Karpas-422 (cell line): Measurements from ENCODE around the gene TEKT5. TPM values are rescaled to one million over a fixed set of nuclear protein-coding genes. Genes with fewer than 3 reads are reported as not detected.

ENCODE experiments used
- DNase-seq: peaks from one replicate; pipeline ENCODE4 v3.0.0-alpha.2; 2015
- H2AFZ ChIP-seq: fragments of 200-600 bp; sonication (generic); 2 replicates; pipeline ENCODE4 v1.6.1; 2014; ENCODE audit warnings: antibody characterized with exemption, low read length, mixed read lengths
- H3K27ac ChIP-seq: fragments of 200-600 bp; sonication (generic); 2 replicates; pipeline ENCODE4 v1.5.1; 2014; ENCODE audit warnings: mild to moderate bottlenecking, low read length, moderate library complexity
- H3K27me3 ChIP-seq: fragments of 200-600 bp; sonication (generic); 2 replicates; pipeline ENCODE4 v1.6.1; 2014; ENCODE audit warnings: low read length, mixed read lengths
- H3K36me3 ChIP-seq: fragments of 200-600 bp; sonication (generic); 2 replicates; pipeline ENCODE4 v1.6.1; 2014; ENCODE audit warnings: low read length, mixed read lengths; ENCODE audit not compliant: insufficient read depth
- H3K4me1 ChIP-seq: fragments of 200-600 bp; sonication (generic); 2 replicates; pipeline ENCODE4 v1.6.1; 2014; ENCODE audit warnings: mild to moderate bottlenecking, low read length, mixed read lengths
- H3K4me2 ChIP-seq: fragments of 200-600 bp; sonication (generic); 2 replicates; pipeline ENCODE4 v1.6.1; 2014; ENCODE audit warnings: low read length, low read depth, mild to moderate bottlenecking; ENCODE audit not compliant: poor library complexity, severe bottlenecking
- H3K4me3 ChIP-seq: fragments of 200-600 bp; sonication (generic); 2 replicates; pipeline ENCODE4 v1.5.1; 2014; ENCODE audit warnings: mild to moderate bottlenecking, antibody characterized with exemption, low read length, mixed read lengths
- H3K79me2 ChIP-seq: fragments of 200-600 bp; sonication (generic); 2 replicates; pipeline ENCODE4 v1.6.1; 2014; ENCODE audit warnings: mild to moderate bottlenecking, low read length, mixed read lengths
- H3K9ac ChIP-seq: fragments of 200-600 bp; sonication (generic); 2 replicates; pipeline ENCODE4 v1.6.0; 2014; ENCODE audit warnings: low read length
- H3K9me2 ChIP-seq: fragments of 200-600 bp; sonication (generic), shearing (Covaris generic); replicated peaks from 2 replicates; pipeline ENCODE4 v1.6.0; 2014; ENCODE audit warnings: mild to moderate bottlenecking, low read length, moderate library complexity; ENCODE audit not compliant: insufficient read depth
- H3K9me3 ChIP-seq: fragments of 300-700, 200-600 bp; sonication (generic); 2 replicates; pipeline ENCODE4 v1.6.1; 2014; ENCODE audit warnings: low read length, mixed read lengths
- H4K20me1 ChIP-seq: fragments of 200-600 bp; sonication (generic); 2 replicates; pipeline ENCODE4 v1.6.1; 2014; ENCODE audit warnings: mild to moderate bottlenecking, antibody characterized with exemption, low read length, low read depth; ENCODE audit not compliant: insufficient read depth
- total RNA-seq: library from RNA; depleted of rRNA; stranded (reverse); fragments of >200 nt; shearing (Covaris generic); gene quantifications from 2 replicates; pipeline ENCODE4 v1.2.3, GENCODE V29; 2014; ENCODE audit warnings: low replicate concordance

The TEKT5 gene
- total RNA-seq, 1 experiment from 2014 or later: 2.6 TPM

GRCh38 chr16:10694306-10694705, 424 bp downstream of the TEKT5 start:
- no peak overlapping the region for H2AFZ ChIP-seq
- H3K9me3 ChIP-seq: no peaks in the 10 kb centered on the region
- H3K27me3 ChIP-seq: no peaks in the 10 kb centered on the region
- H3K4me2 ChIP-seq: no peak overlapping the region
- H3K36me3 ChIP-seq: no peaks in the 10 kb centered on the region
- no peak overlapping the region for H3K27ac ChIP-seq
- H3K4me3 ChIP-seq: no peak overlapping the region
- H3K9ac ChIP-seq: no peak overlapping the region
- no peaks in the 10 kb centered on the region for H3K9me2 ChIP-seq
- 0 out of 2 replicates have a peak, but pooled peaks cover 3% of the 10 kb centered on the region for H3K4me1 ChIP-seq
- no peak for DNase-seq
- H4K20me1 ChIP-seq: no peaks in the 10 kb centered on the region
- H3K79me2 ChIP-seq: no peaks in the 10 kb centered on the region

GRCh38 chr16:10693889-10694288, 841 bp downstream of the TEKT5 start:
- Histone ChIP-seq H3K9ac (no peak overlapping the region), H3K27ac (no peak overlapping the region), H3K9me3 (no peaks in the 10 kb centered on the region), H3K79me2 (no peaks in the 10 kb centered on the region), H3K27me3 (no peaks in the 10 kb centered on the region), H3K4me1 (0 out of 2 replicates have a peak, but pooled peaks cover 3% of the 10 kb centered on the region), H2AFZ (no peak overlapping the region), H3K9me2 (no peaks in the 10 kb centered on the region), H3K36me3 (no peaks in the 10 kb centered on the region), H3K4me3 (no peak overlapping the region), H3K4me2 (no peak overlapping the region), H4K20me1 (no peaks in the 10 kb centered on the region)
- no peak for DNase-seq

- Histone ChIP-seq H3K27me3 (no peaks in the 10 kb centered on the region), H3K79me2 (no peaks in the 10 kb centered on the region), H3K9me2 (no peaks in the 10 kb centered on the region), H3K27ac (no peak overlapping the region), H3K4me2 (no peak overlapping the region), H4K20me1 (no peaks in the 10 kb centered on the region), H3K4me3 (no peak overlapping the region), H3K4me1 (0 out of 2 replicates have a peak, but pooled peaks cover 3% of the 10 kb centered on the region), H3K9me3 (no peaks in the 10 kb centered on the region), H3K36me3 (no peaks in the 10 kb centered on the region), H3K9ac (no peak overlapping the region), H2AFZ (no peak overlapping the region)
- no peak for DNase-seq
Observed at GRCh38 chr16:10692470-10692869, 2.3 kb downstream of the TEKT5 start.

GRCh38 chr16:10688726-10689125, 6.0 kb downstream of the TEKT5 start:
- no peak overlapping the region for H3K4me3 ChIP-seq
- H3K4me1 ChIP-seq: 0 out of 2 replicates have a peak, but pooled peaks cover 3% of the 10 kb centered on the region
- H3K9me3 ChIP-seq: no peaks in the 10 kb centered on the region
- H3K27ac ChIP-seq: no peak overlapping the region
- H4K20me1 ChIP-seq: no peaks in the 10 kb centered on the region
- no peak overlapping the region for H3K9ac ChIP-seq
- no peaks in the 10 kb centered on the region for H3K27me3 ChIP-seq
- H3K36me3 ChIP-seq: no peaks in the 10 kb centered on the region
- no peaks in the 10 kb centered on the region for H3K79me2 ChIP-seq
- no peak overlapping the region for H3K4me2 ChIP-seq
- DNase-seq: no peak
- H3K9me2 ChIP-seq: no peaks in the 10 kb centered on the region
- H2AFZ ChIP-seq: no peak overlapping the region

GRCh38 chr16:10688291-10688690, 6.4 kb downstream of the TEKT5 start:
- H3K9ac ChIP-seq: no peak overlapping the region
- no peak for DNase-seq
- H3K27me3 ChIP-seq: no peaks in the 10 kb centered on the region
- no peak overlapping the region for H3K4me3 ChIP-seq
- no peaks in the 10 kb centered on the region for H3K79me2 ChIP-seq
- no peaks in the 10 kb centered on the region for H4K20me1 ChIP-seq
- no peaks in the 10 kb centered on the region for H3K9me3 ChIP-seq
- no peaks in the 10 kb centered on the region for H3K36me3 ChIP-seq
- no peaks in the 10 kb centered on the region for H3K9me2 ChIP-seq
- no peak overlapping the region for H2AFZ ChIP-seq
- H3K4me1 ChIP-seq: 0 out of 2 replicates have a peak, but pooled peaks cover 3% of the 10 kb centered on the region
- no peak overlapping the region for H3K4me2 ChIP-seq
- H3K27ac ChIP-seq: no peak overlapping the region

GRCh38 chr16:10685709-10686108, 9.0 kb downstream of the TEKT5 start:
- no peak overlapping the region for H3K4me3 ChIP-seq
- H3K9me2 ChIP-seq: no peaks in the 10 kb centered on the region
- 0 out of 2 replicates have a peak, but pooled peaks cover 3% of the 10 kb centered on the region for H3K4me1 ChIP-seq
- no peak overlapping the region for H3K4me2 ChIP-seq
- no peaks in the 10 kb centered on the region for H3K9me3 ChIP-seq
- no peaks in the 10 kb centered on the region; the same call in 1 of the 2 replicates for H4K20me1 ChIP-seq
- no peaks in the 10 kb centered on the region for H3K27me3 ChIP-seq
- no peak overlapping the region for H3K27ac ChIP-seq
- H3K36me3 ChIP-seq: no peaks in the 10 kb centered on the region
- H2AFZ ChIP-seq: no peak overlapping the region
- DNase-seq: no peak
- H3K79me2 ChIP-seq: no peaks in the 10 kb centered on the region
- no peak overlapping the region for H3K9ac ChIP-seq

GRCh38 chr16:10684511-10685151, 10.1 kb downstream of the TEKT5 start:
- Histone ChIP-seq H3K9me3 (no peaks in the 10 kb centered on the region), H3K4me2 (no peak overlapping the region)

GRCh38 chr16:10683170-10683569, 11.6 kb downstream of the TEKT5 start:
- H3K27me3 ChIP-seq: no peaks in the 10 kb centered on the region
- H3K4me3 ChIP-seq: no peak overlapping the region
- no peaks in the 10 kb centered on the region for H3K79me2 ChIP-seq
- H3K36me3 ChIP-seq: no peaks in the 10 kb centered on the region
- no peak overlapping the region for H3K4me2 ChIP-seq
- DNase-seq: no peak
- H3K9me2 ChIP-seq: no peaks in the 10 kb centered on the region
- no peaks in the 10 kb centered on the region for H3K9me3 ChIP-seq
- H2AFZ ChIP-seq: no peak overlapping the region
- H4K20me1 ChIP-seq: no peaks in the 10 kb centered on the region; the same call in 1 of the 2 replicates
- H3K9ac ChIP-seq: no peak overlapping the region
- H3K27ac ChIP-seq: no peak overlapping the region
- H3K4me1 ChIP-seq: peaks cover 13% of the 10 kb centered on the region

More at GRCh38 chr16:10684511-10685151, 10.1 kb downstream of the TEKT5 start:
- H3K4me3 ChIP-seq: no peak overlapping the region
- H3K27ac ChIP-seq: no peak overlapping the region
- H4K20me1 ChIP-seq: no peaks in the 10 kb centered on the region; the same call in 1 of the 2 replicates
- H3K79me2 ChIP-seq: no peaks in the 10 kb centered on the region
- H3K4me1 ChIP-seq: no peaks in the 10 kb centered on the region
- H3K36me3 ChIP-seq: no peaks in the 10 kb centered on the region
- no peak overlapping the region for H2AFZ ChIP-seq
- H3K9ac ChIP-seq: no peak overlapping the region
- DNase-seq: no peak
- H3K9me2 ChIP-seq: no peaks in the 10 kb centered on the region
- H3K27me3 ChIP-seq: no peaks in the 10 kb centered on the region
